HG02885 (cell line): ENCODE measurements around the gene HOXA9.

ENCODE experiments used
- ATAC-seq: cut with Tn5 transposase; IDR thresholded peaks from one replicate; pipeline ENCODE4 v1.9.1; 2021; ENCODE audit warnings: mild to moderate bottlenecking; ENCODE audit not compliant: unreplicated experiment, poor library complexity

HOXA9 gene

DNA sequence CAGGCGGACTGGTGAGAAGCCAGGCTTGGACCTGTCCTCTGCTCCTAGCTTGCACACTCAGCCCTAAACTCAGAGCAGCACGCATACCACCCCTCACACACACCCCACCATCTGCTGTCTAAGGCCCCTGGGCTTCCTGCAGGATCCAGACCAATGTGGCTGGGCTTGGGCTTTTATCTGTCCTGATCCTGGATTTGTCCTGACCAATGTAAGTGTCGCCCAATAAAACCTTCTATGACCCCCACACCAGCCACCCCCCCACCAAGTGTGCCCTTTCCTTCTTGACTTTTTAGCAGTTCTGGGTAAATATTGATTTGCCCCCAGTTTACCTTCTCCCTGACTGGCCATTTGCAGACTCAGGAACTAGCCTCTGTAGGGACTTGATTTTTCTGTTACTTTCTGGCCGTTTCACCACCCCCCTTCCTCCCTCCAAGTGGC, 36.3 kb upstream of the HOXA9 start:
- no peak for ATAC-seq

- no peak for ATAC-seq
Observed at GRCh38 chr7:27200761-27201579, 35.6 kb upstream of the HOXA9 start.

DNA sequence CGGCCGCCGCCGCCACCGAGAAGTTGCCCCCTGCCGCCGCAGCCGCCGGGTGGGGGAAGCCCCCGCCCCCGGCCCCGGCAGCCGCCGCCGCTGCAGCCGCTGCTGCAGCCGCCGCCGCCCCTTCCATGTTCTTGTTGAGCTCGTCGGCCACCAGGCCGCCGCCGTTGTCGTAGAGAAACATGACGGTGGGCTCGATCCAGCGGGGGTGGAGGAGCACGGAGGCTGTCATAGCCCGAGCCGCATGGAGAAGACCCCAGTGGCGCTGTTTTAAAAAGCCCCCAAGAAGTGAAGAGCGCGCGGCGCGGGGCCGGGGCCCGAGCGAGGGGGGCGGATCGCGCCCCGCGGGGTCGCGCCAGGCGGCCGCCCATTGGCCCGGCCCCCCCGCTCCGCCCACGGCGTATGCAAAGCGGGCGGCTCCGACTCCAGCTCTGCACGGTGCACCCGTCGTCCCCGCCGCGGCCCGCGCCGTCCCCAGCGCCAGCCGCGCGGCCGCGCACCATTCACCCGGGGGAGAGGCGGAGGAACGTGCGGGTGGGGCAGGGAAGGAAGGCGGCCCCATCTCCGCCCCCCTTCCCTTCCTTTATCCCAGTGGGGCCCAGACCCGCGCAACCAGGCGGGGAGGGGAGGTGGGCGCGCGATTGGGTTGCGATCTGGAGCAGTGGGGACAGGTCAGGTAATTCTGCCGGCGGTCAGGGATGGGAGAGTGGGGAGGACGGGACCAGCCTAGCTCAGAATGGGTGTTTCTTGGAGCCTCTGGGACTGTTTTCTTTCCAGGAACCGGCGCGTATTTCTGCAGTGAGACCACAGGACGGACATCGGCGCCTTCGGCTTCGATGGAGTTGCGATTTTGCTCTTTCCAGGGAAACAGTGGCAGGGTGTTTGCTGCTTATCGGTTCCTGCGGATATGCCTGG, 34.8 kb upstream of the HOXA9 start, which contains the start of gene HOXA13:
HOXA13 (minus strand) TSS at position 243 of the 912 bp plus-strand sequence; CDS start at position 229, 14 bp downstream.
- ATAC-seq, result no peak

DNA sequence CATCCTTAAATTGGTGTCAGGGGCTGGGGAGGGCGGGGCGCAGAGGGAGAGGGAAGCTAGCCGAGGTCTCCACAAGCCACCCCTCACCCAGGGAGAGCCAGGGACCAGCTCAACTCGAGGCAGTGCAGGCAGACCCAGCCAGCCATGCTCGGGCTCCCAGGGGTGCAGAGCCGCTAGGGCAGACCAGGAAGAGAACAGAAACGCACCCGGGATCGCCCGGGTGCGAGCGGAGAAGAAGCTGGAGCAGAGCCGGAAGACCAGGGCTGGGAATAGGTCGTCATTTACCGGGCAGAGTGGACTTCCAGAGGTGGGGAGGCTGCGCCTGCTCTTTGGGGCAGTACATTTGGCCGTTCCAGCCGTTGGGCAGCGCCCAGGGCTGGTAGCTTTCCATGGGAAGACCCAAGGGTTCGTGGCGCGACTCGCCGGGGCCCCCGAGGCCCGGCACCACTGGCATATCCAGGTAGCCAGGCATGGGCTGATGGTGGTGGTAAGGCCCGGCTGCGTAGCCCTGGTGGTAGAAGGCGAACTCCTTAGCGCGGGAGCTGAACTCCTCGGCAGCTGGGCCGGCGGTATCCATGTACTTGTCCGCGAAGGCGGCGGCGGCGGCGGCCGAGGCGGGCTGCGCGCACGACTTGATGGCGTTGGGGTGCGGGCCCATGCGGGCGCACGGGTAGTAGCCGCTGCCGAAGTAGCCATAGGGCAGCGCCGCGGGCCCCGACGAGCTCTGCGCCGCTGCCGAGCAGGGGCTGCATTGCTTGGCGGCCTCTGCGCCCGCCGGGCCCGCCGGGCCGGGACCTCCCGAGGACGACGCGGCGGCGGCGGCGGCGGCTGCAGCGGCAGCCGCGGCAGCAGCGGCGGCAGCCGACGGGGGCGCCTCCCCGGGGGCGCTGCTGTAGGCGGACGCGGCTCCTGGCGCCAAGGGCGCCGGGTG, 33.8 kb upstream of the HOXA9 start:
- ATAC-seq, result no peak

DNA sequence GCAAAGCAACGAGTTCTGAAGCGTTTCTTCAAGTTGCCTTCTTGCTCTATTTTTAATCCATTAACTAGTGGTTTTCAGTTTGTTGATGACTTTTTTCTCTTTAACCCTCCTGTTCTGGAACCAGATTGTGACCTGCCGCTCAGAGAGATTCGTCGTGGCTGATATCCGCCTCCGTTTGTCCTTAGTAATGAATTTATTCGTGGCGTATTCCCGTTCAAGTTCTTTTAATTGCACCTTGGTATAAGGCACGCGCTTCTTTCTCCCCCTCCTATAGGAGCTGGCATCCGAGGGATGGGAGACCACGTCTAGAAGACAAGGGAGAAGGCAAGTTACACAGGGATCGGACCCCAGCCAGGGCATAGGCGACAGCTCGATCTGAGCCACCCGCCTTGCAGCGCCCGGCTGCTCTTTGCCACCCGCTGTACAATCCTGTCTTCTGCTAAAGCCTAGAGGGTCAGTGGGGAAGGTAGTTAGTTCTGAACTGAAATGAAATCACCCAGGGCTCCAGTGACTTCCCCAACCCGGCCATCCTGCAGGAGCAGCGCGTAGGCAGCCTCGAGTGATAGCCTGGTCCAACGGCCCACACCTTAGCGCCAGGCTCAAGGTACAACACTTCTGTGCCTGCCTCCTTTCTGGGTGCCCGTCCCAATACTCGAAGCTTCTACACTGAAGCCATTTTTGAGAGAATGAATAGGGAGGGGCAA, 33.0 kb upstream of the HOXA9 start:
- no peak for ATAC-seq

GRCh38 chr7:27197137-27198042, 32.1 kb upstream of the HOXA9 start:
- ATAC-seq, result no peak

DNA sequence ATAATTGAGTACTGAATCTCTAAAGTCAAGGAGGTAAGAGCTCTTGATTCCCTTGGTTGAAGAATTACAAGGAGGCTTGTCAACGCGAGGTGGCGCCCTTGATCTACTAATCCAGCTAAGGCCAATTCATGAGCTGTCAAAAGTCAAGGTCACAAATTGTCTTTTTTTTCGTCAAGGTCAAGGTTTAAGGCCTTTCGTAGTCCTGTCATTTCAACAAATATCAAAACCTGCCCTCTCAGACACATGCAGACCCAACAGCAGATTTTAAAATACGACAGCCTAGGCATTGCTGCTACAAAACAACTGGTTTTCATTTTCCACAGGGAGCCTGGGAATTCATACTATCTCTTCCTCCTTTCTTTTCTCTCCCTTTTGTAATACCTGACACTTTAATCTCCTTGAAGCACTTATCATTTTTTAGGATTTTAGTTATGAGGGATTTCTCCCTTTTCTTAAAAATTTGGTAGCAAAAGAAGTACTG, 31.0 kb upstream of the HOXA9 start:
- no peak for ATAC-seq

GRCh38 chr7:27194686-27195379, 29.5 kb upstream of the HOXA9 start:
- ATAC-seq, result no peak

GRCh38 chr7:27194002-27194352, 28.6 kb upstream of the HOXA9 start:
- ATAC-seq, result no peak

DNA sequence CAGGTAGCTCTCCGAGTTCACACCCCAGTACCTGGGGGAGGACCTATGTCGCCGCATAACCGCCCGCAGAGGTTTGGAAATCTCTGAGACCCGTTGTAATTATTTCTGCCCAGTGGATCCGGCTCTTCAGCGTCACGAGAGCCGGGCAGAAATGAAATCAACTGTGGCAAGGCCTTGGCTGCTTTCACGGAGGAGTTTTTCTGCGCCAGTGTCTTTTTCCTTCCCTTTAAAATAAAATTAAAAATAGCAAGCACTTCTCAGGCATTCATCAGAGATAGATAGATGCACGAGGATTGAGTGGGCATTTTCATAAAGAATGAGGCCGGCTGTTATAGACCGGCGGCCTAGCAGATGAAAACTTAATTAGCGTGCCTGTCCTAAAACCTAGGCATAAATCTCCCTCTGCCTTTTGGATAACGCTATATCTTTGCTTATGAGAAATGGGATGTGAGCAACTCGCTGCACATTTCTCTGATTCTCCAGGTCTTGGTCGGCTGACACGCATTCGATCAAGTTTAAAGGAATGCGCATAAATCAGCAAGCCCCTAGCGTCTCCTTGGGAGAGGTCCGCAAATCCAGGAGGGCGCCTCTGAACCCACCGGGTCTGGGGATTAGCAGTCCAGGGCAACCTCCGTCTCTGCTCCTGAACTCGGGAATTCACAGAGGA, 28.1 kb upstream of the HOXA9 start:
- ATAC-seq, result no peak

DNA sequence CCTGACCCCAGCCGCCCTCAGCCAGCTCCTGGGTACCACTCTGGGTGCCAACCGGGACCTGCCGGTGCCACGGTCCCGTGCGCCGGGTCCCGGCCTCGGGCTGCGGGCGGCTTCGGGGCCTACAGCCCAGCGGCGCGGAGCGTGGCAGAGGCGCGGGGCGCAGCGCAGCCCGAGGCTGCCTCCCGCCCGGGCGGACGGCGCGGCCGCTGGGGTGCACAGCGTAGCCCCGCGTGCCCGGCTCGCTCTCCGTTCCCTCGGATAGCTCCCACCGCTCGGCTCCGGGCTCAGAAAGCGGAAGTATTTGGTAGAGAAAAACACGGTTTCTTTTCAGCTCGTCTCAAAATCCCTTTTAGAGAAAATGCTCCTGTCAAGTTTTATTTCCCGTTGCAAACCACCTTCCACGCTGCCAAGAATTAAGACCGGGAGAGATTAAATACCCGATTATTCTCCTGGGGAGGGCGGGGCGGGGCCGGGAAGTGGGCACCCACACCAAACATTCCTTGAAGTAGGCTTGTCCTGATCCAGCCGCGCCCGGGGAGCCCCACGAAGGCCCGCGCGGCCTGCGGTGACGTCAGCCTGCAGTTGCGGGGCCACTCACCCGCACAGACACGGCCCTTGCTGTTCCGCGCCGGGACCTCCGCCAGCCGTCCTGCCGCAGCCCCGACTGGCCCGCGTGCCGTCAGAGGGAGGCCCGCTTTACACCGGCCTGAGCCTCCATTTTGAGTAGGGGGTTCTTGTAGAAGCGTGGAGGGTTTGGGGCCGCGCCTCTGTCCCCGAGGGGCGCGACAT, 27.4 kb upstream of the HOXA9 start:
- no peak for ATAC-seq

GRCh38 chr7:27191833-27192545, 26.7 kb upstream of the HOXA9 start:
- ATAC-seq, result no peak

DNA sequence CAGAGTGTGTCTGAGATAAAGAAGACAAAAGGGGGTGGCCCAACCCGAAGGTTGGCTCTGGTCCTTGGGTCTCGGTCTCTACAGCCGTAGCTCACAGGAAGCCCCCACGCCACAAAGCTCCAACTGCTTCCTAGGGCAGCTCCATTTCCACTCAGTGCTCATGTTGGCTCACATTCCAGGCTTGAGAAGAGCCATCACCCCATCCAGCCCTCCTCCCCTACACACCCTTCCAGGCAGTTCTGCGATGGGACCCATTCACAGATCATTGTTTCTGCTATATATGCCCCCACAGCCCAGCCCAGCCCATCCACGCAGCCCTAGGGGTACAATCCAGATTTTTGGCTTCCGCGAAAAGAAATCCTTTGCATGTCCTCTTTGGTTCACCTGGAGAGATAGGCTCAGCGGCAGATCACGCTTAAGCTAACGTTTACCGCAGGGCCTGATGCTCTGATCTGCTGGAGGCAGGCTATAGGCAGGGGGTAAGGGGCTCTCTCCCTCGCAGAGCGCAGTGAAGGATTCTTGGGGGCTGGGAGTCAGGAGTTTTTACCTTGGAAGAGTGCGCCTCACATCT, 25.9 kb upstream of the HOXA9 start:
- ATAC-seq, result no peak

DNA sequence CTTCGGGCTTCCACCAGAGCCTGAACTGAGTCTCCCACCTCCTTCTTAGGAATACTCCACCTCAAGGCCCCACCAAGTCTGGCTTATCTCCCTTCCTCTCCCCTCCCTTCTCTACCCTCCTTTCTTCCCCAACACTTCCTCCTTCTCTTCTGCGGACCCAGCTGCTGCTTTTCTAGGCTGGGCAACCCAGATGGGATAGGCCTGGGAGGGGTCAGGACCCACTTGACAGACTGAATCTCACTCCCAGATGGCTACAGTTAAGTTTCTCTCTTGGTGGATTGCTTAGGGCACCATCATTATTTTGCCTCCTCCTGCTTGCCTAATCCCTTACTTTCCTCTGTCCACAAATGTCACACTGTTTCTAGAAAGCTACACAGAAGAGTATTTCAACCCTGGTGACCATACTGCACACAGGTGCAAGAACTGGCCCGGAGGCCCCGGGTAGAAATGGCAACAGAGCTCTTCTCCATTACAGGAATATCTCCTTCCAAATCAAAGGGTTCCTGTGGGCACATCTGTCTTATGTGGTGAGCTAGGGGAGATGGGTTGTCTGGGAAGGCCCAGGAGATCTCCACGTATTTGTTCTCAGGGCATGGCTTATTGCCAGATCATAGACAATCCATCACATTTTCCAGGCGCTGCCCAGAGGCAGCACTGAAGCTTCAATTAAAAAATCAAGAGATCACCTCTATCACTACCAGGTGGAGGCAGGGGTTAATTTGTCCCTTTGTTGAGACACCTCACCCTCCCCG, 24.8 kb upstream of the HOXA9 start:
- no peak for ATAC-seq
